Activated CD4-positive, alpha-beta T cell treated with anti-CD3 and anti-CD28 coated beads, Interleukin-10, Interleukin-2, amounts not matched to agents 100 ng/mL and 50 ng/mL, durations not matched to agents 16 hours and 8 hours (primary cell): Measurements from ENCODE around the gene HOXA1.
A peak's percentile ranks its signal among the peaks of the same experiment; 100 is the strongest.

ENCODE experiments used
- DNase-seq: peaks from one replicate; pipeline ENCODE4 v3.0.0-alpha.2; 2020

HOXA1 gene

DNA sequence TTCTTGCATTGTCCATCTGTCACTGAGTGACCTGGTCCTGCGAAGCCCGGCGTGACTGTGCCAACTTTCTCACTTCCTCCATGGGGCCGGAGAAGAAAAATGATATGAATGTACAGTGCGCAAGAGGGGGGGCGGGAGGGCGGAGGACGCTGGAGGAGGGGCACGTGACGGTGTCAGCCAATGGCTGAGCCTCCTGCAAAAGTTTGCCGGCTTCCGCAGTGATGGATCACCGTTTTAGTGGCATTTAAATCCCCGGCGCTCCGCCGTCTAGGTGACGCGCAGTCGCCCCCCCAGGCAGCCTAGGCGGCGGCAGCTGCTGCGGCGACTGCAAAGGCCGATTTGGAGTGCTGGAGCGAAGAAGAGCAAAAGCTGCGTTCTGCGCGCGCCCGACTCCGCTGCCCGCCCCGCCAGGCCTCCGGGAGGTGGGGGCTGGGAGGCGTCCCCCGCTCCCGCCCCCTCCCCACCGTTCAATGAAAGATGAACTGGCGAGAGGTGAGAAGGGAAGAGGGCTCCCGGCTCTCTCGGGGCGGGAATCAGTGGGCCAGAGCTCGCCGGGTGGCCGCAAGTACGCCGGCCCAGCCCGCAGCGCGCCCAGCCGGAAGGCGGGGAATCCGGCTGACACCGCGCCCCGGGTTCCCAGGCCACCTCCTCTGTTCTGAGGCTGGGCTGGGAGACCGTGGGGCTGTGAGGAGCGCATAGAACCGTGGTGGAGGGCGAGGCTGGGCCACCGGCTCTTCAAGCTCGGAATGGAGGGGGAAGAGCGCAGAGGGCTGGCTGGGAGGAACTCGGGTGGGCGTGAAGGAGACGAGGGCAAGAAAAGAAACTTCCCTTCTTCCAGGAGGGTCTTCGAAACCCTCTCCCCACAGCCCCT is at the start of gene HOXA1:
Gene HOXA1, minus strand, starts transcription at position 104 of the 871 bp plus-strand sequence. Its CDS starts 88 bp downstream, at position 16.
- peak; percentile 83 for DNase-seq

DNA sequence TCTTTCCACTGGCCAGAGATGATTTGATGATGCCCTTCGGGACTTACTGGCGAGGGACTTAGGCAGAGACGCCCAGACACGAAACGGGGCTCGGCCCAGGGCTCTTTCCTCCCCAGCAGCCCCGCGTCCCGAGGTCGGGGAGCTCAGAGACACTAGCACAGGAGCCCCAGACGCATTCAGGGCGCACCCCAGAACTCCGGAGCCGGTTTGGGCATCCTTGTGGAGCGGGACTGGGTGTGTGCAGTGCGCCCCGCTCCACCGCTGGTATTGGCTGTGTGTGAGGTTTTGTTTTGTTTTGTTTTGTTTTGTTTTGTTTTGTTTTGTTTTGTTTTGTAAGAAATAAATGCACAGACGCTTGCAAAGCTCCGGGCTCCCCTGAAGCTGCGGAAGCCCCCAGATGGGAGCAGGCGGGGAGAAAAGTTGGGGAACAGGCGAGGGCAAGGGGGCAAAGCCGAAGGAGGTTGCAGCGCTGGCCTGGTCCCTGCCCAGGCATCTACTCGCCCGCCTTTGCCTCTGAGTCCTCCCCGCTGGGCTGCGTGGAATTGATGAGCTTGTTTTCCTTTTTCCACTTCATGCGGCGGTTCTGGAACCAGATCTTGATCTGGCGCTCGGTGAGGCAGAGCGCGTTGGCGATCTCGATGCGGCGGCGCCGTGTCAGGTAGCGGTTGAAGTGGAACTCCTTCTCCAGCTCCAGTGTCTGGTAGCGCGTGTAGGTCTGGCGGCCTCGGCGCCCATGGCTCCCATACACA is 49.5 kb upstream of the HOXA1 start:
- DNase-seq: no peak

DNA sequence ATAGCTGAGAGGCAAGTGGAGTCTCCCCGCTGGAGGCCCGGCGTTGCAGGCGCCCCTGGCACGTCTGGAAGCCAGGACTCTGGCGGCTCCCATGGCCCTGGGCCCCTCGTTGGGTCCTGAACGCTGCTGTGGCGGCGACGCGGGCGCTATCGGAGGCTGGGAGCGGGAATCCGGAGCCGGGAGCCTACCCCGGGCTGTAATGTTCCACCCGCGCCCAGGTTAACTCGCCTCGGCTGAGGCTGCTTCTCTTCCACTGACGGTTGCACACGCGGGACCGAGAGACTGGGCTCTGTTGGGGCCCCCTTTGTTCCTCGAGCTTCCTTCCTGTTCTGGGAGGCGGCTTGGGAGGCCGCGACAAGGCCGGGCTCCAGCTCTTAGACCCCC is 49.0 kb upstream of the HOXA1 start:
- DNase-seq: no peak

DNA sequence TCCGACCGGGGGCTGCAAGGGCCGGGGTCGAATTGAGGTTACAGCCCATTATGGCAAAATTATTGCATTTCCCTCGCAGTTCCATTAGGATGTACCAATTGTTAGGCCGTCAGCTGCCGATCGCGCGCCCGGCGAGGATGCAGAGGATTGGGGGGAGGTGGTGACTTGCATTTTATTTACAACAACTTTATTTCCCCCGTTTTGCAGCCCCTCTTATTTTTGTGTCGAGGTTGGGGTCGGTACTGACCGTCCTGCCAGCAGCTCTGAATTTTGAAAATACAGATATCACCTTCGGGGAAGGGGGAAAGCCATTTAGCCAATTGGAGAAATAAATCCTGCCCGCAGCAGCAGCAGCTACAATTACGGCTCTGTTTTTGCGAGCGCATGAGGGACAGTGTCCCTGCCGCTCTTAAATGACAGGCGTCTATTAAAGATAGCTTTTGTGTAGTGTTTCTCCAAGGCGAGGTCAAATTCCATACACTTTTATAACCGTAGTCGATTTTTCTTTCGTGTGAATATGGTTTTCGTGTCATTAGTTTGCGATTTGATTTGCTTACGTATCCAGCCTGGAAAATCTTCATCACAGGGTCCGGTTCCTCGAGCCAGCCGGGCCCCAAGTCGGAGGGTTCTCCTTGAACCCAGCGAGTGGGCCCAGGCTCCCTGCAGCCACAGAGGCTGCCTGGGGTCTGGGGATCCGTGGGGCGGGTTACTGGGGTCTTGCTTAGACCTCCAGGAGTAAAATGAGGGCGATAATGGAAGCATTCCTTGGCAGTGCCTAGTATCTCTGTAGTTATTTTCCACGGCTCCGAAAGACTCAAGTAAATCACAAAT is 48.4 kb upstream of the HOXA1 start:
- DNase-seq: no peak

DNA sequence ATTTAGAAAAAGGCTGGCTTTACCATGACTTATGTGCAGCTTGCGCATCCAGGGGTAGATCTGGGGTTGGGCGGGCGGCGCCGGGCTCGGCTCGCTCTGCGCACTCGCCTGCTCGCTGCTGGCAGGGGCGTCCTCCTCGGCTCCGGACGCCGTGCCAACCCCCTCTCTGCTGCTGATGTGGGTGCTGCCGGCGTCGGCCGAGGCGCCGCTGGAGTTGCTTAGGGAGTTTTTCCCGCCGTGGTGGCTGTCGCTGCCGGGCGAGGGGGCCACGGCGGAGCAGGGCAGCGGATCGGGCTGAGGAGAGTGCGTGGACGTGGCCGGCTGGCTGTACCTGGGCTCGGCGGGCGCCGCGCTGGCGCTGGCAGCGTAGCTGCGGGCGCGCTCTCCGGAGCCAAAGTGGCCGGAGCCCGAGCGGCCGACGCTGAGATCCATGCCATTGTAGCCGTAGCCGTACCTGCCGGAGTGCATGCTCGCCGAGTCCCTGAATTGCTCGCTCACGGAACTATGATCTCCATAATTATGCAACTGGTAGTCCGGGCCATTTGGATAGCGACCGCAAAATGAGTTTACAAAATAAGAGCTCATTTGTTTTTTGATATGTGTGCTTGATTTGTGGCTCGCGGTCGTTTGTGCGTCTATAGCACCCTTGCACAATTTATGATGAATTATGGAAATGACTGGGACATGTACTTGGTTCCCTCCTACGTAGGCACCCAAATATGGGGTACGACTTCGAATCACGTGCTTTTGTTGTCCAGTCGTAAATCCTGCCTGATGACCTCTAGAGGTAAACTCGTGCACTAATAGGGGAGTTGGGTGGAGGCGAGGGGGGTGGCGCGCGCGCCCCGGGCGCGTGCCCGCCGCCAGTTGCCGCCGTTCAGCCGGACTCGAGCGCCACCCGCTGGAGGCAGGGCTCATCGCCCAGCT is 47.5 kb upstream of the HOXA1 start, which contains the start of gene HOXA5:
Gene HOXA5, minus strand, starts transcription at position 659 of the 927 bp plus-strand sequence. Its CDS starts 74 bp downstream, at position 585.
- peak; percentile 28 for DNase-seq

DNA sequence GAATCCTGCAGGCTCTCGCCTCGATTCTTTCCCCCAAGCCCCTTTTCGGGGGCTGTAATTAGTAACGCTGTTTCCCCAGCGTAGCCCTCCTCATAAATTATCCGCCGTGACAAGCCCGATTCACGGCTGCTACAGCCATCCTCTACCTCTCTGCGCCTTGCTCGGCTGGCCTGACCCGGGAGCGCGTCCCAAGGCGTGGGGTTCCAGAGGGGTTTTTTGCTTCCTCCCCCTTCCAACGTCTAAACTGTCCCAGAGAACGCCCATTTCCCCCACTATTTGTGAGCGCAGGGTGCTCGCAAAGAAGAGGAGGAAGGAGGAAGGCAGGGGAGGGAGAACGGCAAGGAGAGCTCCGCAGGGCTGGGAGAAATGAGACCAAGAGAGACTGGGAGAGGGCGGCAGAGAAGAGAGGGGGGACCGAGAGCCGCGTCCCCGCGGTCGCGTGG is 46.8 kb upstream of the HOXA1 start:
- DNase-seq: no peak

DNA sequence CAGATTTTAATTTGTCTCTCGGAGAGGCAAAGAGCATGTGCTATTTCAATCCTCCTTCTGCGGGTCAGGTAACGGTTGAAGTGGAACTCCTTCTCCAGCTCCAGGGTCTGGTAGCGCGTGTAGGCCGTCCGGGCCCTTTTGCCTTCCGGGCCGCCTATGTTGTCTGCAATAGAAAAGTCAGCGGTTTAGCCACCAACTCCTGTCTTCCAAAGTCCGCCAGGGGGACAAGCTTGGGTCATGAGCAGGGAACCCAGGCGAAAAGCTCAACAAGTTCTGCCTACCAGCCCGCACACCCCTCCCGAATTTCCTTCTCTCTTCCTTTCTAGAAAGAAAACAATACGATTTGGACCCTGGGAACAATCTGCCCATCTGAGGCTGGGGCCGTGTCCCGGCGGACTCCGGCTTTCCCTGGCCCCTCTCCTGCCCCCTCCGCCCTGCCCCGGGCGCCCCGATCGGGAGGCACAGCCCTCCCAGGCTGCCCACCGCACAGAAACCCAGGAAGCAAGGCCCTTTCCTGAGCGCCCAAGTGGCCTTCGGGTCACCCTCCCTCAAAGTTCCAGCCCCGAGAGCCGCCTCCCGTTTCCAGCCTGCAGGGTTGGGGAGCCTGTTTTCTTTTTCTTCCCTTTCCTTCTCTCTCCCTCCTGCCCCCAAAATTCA is 46.3 kb upstream of the HOXA1 start:
- DNase-seq: no peak

DNA sequence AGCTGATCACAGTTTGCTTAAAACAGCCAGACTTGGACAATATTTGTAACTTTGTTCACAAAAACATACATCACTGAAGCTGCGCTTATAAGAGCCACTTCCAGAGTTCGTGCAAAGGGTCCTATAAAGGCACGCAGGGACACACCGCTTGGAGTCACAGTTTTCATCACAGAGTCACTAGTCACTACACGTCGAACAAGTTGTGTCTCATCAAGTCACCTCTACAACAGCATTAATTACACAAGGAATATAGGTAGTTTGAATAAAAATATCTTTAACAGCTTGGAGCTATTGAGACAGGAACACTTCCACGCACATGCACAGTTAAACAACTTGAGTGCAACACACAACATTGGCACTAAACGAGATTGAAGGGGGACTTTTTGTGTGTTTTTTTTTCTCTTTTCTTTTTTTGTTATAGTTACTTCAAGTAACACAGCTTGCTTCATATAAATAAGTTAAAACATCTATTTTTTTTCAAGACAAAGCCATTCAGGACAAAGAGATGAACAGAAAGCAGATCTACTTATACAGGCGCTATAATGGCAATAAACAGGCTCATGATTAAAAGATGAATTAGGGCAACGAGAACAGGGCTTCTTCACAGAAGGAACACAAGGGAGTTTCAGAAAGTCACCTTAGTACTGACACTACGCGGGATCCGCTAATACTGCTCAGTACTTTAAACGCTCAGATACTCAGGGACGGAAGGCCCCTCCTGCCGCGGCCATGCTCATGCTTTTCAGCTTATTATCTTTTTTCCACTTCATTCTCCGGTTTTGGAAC is 45.5 kb upstream of the HOXA1 start:
- DNase-seq: no peak

DNA sequence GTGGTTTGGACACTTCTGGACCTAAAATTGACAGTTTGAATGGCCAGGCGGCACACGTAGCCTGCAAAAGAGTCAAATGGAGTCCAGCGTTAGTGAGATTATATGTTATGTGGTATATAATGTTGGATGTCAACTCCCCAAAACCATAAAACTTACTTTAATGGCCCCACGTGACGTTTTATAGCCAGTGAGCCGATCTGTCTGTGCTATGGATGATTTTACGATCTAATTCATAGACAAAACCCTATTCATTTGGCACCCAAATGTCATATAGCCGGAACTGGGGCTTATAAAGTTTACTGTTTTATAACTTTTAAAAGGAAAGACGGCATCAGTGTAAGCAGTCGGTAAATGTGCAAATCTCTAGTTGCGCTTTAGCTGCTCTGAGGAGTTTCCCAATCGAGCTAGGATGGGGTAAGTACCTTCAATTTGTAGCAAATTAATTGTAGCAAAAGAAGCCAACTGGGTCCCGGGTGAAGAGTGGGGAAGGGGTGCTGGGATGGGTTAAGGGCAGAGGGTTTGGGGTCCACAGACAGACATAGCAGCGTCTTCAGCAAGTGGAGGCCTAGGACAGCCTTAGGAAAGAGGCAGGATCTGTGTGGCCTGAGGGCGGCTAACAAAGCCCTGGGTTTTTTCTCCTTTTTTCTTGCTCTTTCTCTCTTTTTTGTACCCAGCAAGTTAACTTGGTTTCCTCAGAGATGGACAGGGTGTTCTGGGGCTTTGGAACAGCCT is 44.5 kb upstream of the HOXA1 start:
- DNase-seq: no peak

DNA sequence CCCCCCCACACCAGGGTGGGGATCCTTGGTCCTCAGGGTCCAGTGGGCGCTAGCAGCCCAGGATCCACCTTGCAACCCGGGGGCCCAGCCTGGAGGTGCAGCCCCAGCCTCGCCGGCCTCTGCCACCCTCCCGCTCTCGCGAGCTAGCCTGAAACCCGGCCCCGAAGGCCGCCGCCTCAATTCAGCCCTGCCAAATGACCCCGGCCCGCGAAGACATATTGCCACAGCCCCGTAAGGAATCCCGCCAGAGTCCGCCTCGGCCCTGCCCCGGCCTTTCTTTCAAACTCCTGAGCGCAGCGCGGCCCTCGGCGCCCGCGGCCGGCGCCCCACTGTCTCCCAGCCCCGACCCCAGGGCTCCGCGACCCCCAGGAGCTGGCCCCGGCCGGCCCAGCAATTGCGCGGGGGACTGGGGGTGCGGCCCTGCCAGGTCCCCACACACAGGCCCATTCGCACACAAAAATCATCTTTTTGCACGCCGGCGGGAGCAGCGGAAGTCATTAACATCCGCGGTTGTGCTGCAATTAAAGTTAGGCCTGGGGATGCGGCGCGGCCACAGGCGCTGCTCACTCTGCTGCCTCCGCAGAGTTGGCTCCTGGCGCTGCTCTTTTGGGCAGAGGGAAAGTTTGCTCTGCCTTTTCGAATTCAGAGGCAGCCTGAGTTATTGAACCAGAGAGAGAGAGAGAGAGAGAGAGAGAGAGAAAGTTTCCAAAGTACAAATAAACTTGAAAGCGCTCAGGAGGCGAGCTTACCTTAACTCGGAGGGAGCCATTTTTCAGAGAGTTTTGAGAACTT is 43.7 kb upstream of the HOXA1 start:
- DNase-seq: no peak

DNA sequence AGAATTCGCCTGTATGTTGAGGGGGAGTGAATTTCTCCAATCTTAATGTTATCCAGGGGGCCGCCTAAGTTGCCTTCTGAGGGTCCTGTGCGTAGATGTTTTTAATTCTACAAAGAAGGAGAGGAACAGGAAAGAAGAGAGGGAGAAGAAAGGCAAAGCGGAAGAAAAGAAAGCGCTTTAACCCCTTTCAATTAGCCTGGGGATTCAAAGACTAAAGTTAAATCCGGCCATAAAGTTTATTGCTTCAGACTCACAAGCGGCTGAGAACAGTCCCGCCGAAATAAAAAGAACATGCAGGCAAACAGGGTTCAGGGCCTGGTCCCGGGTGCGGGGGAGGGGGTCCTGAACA is 43.2 kb upstream of the HOXA1 start:
- no peak for DNase-seq

DNA sequence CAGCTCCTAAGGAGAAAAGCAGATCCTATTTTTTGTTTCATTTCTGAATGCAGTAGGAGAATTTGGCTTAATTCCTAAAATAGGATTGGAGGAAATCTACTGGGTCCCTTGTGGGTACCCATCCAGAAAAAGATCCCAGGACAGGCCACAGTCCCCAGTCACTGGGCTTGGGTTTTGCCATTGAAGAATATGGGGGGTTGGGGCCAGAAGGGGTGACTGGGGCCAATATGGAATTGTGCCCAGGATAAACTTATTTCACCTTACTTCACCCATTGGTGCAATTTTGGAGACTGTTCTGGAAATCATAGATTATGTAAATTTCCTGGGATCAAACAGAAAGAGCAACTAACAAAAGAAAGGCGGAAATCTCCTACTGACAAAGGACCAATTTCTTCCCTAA is 42.7 kb upstream of the HOXA1 start:
- no peak for DNase-seq

DNA sequence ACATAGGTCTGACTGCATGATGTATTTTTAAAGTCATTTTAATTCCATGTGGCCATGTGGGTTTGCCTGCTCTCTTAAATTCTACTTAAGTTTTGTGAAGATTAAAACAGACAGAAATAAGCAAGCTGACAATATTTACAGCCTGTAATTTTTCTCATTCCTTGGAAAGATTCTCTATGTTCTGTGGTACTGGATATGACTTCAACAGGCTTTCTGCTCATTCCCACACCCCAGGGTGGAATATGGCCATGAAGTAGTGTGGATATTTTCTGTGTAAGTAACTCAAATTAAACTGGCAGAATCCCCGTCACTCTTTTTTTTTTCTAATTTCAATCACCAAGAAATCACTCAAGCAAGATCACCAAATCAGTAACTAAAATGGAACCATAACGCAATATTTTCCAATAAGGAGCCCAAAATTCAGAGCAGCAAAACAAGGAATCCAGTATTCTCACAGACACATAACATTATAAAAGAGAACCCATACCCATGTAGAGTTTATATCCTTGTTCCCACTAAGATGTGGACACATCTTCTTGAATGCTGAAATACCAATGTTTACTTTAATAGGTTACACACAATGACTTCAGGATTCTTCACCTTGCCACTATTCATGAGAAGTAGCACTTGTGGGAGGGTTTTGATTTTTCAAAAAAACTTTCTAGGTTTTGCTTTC is 42.0 kb upstream of the HOXA1 start:
- DNase-seq: no peak

DNA sequence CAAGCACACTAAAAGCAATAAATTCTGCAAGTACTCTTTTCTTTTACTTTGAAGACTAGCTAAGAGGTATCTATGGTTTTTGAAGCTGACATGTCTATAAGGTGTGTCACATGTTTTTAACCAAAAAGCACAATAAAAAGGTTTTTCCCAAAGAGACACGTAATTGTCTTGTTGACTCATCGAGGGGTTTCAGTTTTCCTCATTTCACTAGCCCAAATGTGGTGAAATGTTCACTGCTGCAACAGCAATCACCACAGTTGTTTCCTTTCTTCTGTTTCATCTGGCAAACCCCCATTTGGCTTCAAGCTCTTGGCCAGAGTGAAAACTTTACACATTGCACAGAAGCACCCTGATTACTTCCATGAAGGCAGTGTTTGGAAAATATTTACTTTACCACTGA is 38.6 kb upstream of the HOXA1 start:
- peak; percentile 85 for DNase-seq

DNA sequence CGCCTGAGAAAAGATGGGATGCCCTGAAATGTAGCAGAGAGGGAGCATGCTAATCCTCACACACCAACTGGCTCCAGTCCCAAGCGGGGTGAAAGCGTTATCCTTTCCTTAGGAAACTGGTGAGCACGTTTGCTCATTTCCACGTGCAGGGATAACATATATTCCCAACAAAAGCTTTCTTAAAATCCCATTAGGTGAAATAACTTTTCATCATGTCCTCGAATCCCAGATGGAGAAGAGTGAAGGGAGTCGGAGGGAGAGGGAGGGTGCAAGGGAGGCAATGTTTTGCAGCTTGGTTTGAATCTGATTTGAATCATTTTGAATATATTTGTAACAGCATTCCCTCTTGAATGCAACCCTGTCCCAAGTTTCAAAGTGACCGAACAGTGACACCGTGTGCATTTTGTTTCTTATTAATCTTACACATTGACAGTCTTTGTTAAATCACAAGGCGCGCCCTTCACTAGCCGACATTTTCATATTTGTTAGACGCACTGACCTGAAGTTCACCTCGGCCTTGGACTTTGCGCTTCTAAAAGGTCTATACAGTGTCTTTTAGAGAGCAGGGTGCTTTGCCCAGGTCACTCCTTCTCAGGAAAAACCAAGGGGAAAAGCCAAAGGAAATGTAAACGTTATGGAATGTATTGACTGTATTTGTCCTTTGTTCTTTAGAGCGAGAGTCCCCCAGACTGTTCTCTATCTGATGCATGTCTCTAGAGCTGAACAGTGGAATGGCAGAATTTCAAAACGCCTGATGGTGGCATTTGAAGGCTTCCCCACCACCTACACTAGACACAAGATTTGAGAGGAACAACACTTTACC is 37.8 kb upstream of the HOXA1 start:
- DNase-seq: no peak

DNA sequence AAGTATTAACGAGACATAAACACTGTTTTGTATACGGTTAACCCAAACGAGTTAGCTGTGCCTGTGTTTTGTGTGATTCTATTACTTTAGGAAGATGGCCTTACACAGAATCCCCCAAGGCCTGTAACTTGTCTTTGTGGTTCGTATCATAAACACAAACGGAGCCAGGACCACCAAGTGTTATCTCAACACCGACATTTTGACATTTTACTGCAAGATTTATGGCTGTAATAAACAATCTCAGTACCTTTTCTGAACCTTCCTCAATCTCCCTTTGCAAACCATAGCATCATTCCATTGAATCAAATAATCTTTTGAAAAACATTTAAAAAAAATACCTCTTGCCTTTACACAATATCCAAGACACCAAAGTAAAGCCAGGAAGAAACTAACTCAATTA is 37.2 kb upstream of the HOXA1 start:
- DNase-seq: no peak

DNA sequence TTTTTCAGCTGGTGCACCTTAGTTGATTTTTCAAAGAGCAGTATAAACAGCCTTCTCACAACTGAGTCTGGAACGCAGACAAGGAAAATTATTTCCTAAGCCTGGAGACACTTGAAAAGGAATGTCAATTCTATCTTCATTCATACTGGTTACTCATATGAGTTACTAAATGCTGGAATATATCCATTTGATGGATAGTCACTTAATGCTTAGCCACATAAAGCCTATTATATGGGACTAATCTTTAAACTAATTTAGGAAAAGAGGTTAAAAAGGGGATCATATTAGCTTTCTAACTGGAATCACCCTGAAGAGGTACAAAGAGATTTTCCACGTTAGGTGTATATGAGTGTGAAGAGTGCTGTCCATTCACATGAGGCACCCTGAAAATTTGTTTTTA is 36.4 kb upstream of the HOXA1 start:
- DNase-seq: no peak

DNA sequence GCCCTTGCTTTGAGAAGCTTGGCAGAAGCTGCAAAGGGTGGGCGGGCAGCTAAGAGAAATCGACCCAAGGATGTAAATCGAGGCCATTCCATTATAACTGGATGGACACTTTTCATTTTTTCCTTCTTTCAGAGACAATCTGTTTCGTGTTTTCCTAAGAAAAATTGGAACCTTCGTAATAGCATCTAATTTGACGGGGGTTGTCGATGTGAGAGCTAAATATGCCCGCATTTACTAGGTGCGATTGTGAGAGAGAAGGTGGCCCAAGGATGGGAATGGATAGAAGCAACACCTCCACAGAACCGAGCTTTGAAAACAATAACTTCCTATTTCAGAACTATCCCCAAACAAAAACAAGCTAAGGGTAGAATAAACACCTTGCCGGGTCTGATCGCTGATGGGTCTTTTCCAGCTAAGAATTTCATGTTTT is 35.6 kb upstream of the HOXA1 start:
- no peak for DNase-seq
